HCT116 (cell line): ENCODE data around the gene OTULINL. TPM values are rescaled to one million over a fixed set of nuclear protein-coding genes. Genes with fewer than 3 reads are reported as not detected.

Experiments used
- ATAC-seq: fragments of 200-7000 bp; cut with Tn5 transposase; 2 replicates; pipeline ENCODE4 v1.9.1; 2020; ENCODE audit warnings: mild to moderate bottlenecking, moderate library complexity
- BruUV-seq: library from RNA; stranded (reverse); fragments of 400-500 nt; replicated peaks from 2 replicates; lab custom pipeline; 2021; lab: Mats Ljungman, UMichigan
- CTCF ChIA-PET: fragments of 300-600 bp; sonication (Branson Sonifier 250); formaldehyde crosslinking; loops from one replicate; lab custom pipeline; 2021; ENCODE audit warnings: antibody characterized with exemption; lab: Charles Lee
- POLR2A ChIA-PET: fragments of 300-600, 350-600 bp; sonication (Branson Sonifier 250); formaldehyde crosslinking; loops from one replicate; lab custom pipeline; 2021; ENCODE audit warnings: antibody characterized with exemption; lab: Charles Lee
- RAD21 ChIA-PET, 2 experiments: fragments of 300-600 bp; sonication (Branson Sonifier 250); formaldehyde crosslinking; loops; one replicate each; lab custom pipeline; 2023; ENCODE audit warnings: low total read pairs in 2 of 2; ENCODE audit not compliant: uncharacterized antibody in 2 of 2, unreplicated experiment in 2 of 2, low non-redundant PET in 1 of 2; lab: Charles Lee
- DNase-seq: peaks from one replicate; pipeline ENCODE4 v3.0.0-alpha.2; 2010; ENCODE audit warnings: low read depth, low spot score
- H2AFZ ChIP-seq: fragments of 200-600 bp; shearing (Covaris generic), sonication (generic); 2 replicates; pipeline ENCODE4 v1.6.1; 2017; ENCODE audit warnings: low read depth, mixed run types, mixed read lengths, antibody characterized with exemption, low read length; ENCODE audit not compliant: poor library complexity, severe bottlenecking
- H3K27ac ChIP-seq: 2 replicates; pipeline ENCODE4 v1.5.1; 2012; ENCODE audit warnings: low read depth, low read length
- H3K27me3 ChIP-seq: fragments of 200-600 bp; sonication (generic); 2 replicates; pipeline ENCODE4 v1.6.1; 2016; ENCODE audit warnings: mixed run types, low read length, mixed read lengths; ENCODE audit not compliant: insufficient read depth
- H3K36me3 ChIP-seq, 2 experiments: fragments of 200-500 bp in 1 of 2; fragments of 200-600 bp in 1 of 2; sonication (Bioruptor generic) in 1 of 2; sonication (generic) in 1 of 2; 2 replicates each; pipeline versions ENCODE4 v1.5.1 to v1.6.1; 2014 to 2016; ENCODE audit warnings: low read length in 2 of 2, inconsistent platforms in 1 of 2, mixed read lengths in 1 of 2, mixed run types in 1 of 2; ENCODE audit not compliant: insufficient read depth in 2 of 2, control insufficient read depth in 1 of 2
- H3K4me1 ChIP-seq, 2 experiments: fragments of 200-600 bp in 1 of 2; sonication (generic) in 1 of 2; 2 replicates each; pipeline versions ENCODE4 v1.5.1 to v1.6.1; 2012 to 2017; ENCODE audit warnings: low read length in 2 of 2, inconsistent platforms in 1 of 2, mild to moderate bottlenecking in 1 of 2, mixed read lengths in 1 of 2, mixed run types in 1 of 2, moderate library complexity in 1 of 2; ENCODE audit not compliant: insufficient read depth in 2 of 2, control insufficient read depth in 1 of 2
- H3K4me2 ChIP-seq: fragments of 200-600 bp; sonication (generic); 2 replicates; pipeline ENCODE4 v1.6.1; 2017; ENCODE audit warnings: mixed run types, low read length, mixed read lengths
- H3K4me3 ChIP-seq, 2 experiments: fragments of 200-600 bp in 1 of 2; sonication (generic) in 1 of 2; replicated peaks in 1 of 2; 2 replicates each; pipeline ENCODE4 v1.5.1; 2011 to 2016; ENCODE audit warnings: low read length in 2 of 2, control low read depth in 1 of 2, low read depth in 1 of 2, mild to moderate bottlenecking in 1 of 2, mixed read lengths in 1 of 2, mixed run types in 1 of 2
- H3K79me2 ChIP-seq: fragments of 200-600 bp; sonication (generic); 2 replicates; pipeline ENCODE4 v1.6.1; 2017; ENCODE audit warnings: mild to moderate bottlenecking, mixed run types, low read length, moderate library complexity, mixed read lengths; ENCODE audit not compliant: insufficient read depth
- H3K9ac ChIP-seq: fragments of 200-600 bp; sonication (generic); 2 replicates; pipeline ENCODE4 v1.6.1; 2016; ENCODE audit warnings: low read length, mixed read lengths
- H3K9me2 ChIP-seq: fragments of 200-600 bp; sonication (generic), shearing (Covaris generic); 2 replicates; pipeline ENCODE4 v1.6.1; 2017; ENCODE audit warnings: mixed run types, mild to moderate bottlenecking, moderate library complexity; ENCODE audit not compliant: insufficient read depth
- H3K9me3 ChIP-seq, 2 experiments: fragments of 200-500 bp in 1 of 2; fragments of 200-600 bp in 1 of 2; sonication (Bioruptor generic) in 1 of 2; sonication (generic) in 1 of 2; 2 replicates each; pipeline ENCODE4 v1.6.1; 2014 to 2017; ENCODE audit warnings: low read length in 2 of 2, mixed read lengths in 2 of 2, inconsistent platforms in 1 of 2, low read depth in 1 of 2, mild to moderate bottlenecking in 1 of 2, mixed run types in 1 of 2, moderate library complexity in 1 of 2; ENCODE audit not compliant: control insufficient read depth in 1 of 2, insufficient read depth in 1 of 2
- H4K20me1 ChIP-seq: fragments of 200-600 bp; sonication (generic), shearing (Covaris generic); 2 replicates; pipeline ENCODE4 v1.6.1; 2017; ENCODE audit warnings: mixed run types, mild to moderate bottlenecking, moderate library complexity; ENCODE audit not compliant: insufficient read depth
- ATF3 ChIP-seq: IDR thresholded peaks from 2 replicates; pipeline ENCODE4 v1.6.1; 2012
- CBX3 ChIP-seq: IDR thresholded peaks from 2 replicates; pipeline ENCODE4 v1.6.1; 2012; ENCODE audit warnings: low read depth
- ELF1 ChIP-seq: IDR thresholded peaks from 2 replicates; pipeline ENCODE4 v1.6.1; 2012; ENCODE audit warnings: low read depth, borderline replicate concordance
- EZH2 ChIP-seq: fragments of 200-600 bp; sonication (generic); IDR thresholded peaks from 2 replicates; pipeline ENCODE4 v1.6.1; 2017; ENCODE audit warnings: antibody characterized with exemption, mixed run types
- EZH2phosphoT487 ChIP-seq: fragments of 200-600 bp; IDR thresholded peaks from 2 replicates; pipeline ENCODE4 v1.6.1; 2018; ENCODE audit warnings: antibody characterized with exemption, borderline replicate concordance
- JUND ChIP-seq: IDR thresholded peaks from 2 replicates; pipeline ENCODE4 v1.6.1; 2012
- POLR2A ChIP-seq: IDR thresholded peaks from 2 replicates; pipeline ENCODE4 v1.7.0; 2011; ENCODE audit warnings: borderline replicate concordance; ENCODE audit not compliant: insufficient read depth, insufficient read length; ENCODE audit errors: extremely low read depth
- POLR2AphosphoS5 ChIP-seq: IDR thresholded peaks from 2 replicates; pipeline ENCODE4 v1.6.1; 2011; ENCODE audit warnings: mild to moderate bottlenecking, low read depth, low read length, moderate library complexity
- RAD21 ChIP-seq: IDR thresholded peaks from 2 replicates; pipeline ENCODE4 v1.6.1; 2012; ENCODE audit warnings: low read depth, mild to moderate bottlenecking
- SIN3A ChIP-seq: IDR thresholded peaks from 2 replicates; pipeline ENCODE4 v1.6.1; 2012; ENCODE audit warnings: low read depth
- SP1 ChIP-seq: IDR thresholded peaks from 2 replicates; pipeline ENCODE4 v1.6.1; 2012; ENCODE audit warnings: low read depth
- YY1 ChIP-seq: IDR thresholded peaks from 2 replicates; pipeline ENCODE4 v1.6.1; 2011; ENCODE audit warnings: low read length, low read depth, moderate library complexity, mild to moderate bottlenecking; ENCODE audit not compliant: insufficient replicate concordance; ENCODE audit errors: extremely low read depth
- ZFX ChIP-seq: fragments of 450-650 bp; IDR thresholded peaks from 2 replicates; pipeline ENCODE4 v1.6.1; 2017
- ZNF274 ChIP-seq: fragments of 200-500 bp; sonication (Bioruptor generic); IDR thresholded peaks from 2 replicates; pipeline ENCODE4 v1.6.1; 2014; ENCODE audit warnings: mild to moderate bottlenecking, low read depth, low read length, inconsistent platforms
- intact Hi-C: fragments of 100-400 bp; cut with micrococcal nuclease; formaldehyde crosslinking; loops from 2 replicates; pipeline ENCODE4 v1.10.0; 2022
- total RNA-seq: library from RNA; stranded (reverse); gene quantifications from one replicate; pipeline ENCODE4 v1.2.1, GENCODE V29; 2021; ENCODE audit not compliant: unreplicated experiment
- TF ChIP-seq, protein P1 (sequence below), 3 experiments: fragments of 200-600 bp in 1 of 3; sonication (generic) in 1 of 3; IDR thresholded peaks in 2 of 3; conservative IDR thresholded peaks in 1 of 3; 2 replicates each; pipeline ENCODE4 v1.5.1; 2012 to 2017; ENCODE audit warnings: low read depth in 2 of 3, low read length in 2 of 3, antibody characterized with exemption in 1 of 3, borderline replicate concordance in 1 of 3, control low read depth in 1 of 3, mild to moderate bottlenecking in 1 of 3, mixed read lengths in 1 of 3, mixed run types in 1 of 3, moderate library complexity in 1 of 3; ENCODE audit not compliant: insufficient read depth in 1 of 3
- TF ChIP-seq, protein P2 (sequence below): IDR thresholded peaks from 2 replicates; pipeline ENCODE4 v1.6.1; 2012

The OTULINL gene
- total RNA-seq, 1 experiment from 2014 or later, result 8.8 TPM

- H3K27me3 ChIP-seq, result no peaks in the 10 kb centered on the region
- H3K27ac ChIP-seq, result no peak overlapping the region
- ChIA-PET RAD21 (no interaction called here), POLR2A (no interaction called here), CTCF (no interaction called here)
- H3K36me3 ChIP-seq, result no peaks in the 10 kb centered on the region
- BruUV-seq, result no TSS peak
- H3K9ac ChIP-seq, result no peak overlapping the region
- H3K4me1 ChIP-seq, result no peaks in the 10 kb centered on the region
- intact Hi-C loops, result no loop called here
- H4K20me1 ChIP-seq, result no peaks in the 10 kb centered on the region
- no peaks in the 10 kb centered on the region for H3K79me2 ChIP-seq
- no peak overlapping the region for H3K4me2 ChIP-seq
- H3K4me3 ChIP-seq, result no peak overlapping the region
- no peaks in the 10 kb centered on the region for H3K9me2 ChIP-seq
- DNase-seq, result no peak
- no peak overlapping the region for H2AFZ ChIP-seq
- TF ChIP-seq, protein P1, sequence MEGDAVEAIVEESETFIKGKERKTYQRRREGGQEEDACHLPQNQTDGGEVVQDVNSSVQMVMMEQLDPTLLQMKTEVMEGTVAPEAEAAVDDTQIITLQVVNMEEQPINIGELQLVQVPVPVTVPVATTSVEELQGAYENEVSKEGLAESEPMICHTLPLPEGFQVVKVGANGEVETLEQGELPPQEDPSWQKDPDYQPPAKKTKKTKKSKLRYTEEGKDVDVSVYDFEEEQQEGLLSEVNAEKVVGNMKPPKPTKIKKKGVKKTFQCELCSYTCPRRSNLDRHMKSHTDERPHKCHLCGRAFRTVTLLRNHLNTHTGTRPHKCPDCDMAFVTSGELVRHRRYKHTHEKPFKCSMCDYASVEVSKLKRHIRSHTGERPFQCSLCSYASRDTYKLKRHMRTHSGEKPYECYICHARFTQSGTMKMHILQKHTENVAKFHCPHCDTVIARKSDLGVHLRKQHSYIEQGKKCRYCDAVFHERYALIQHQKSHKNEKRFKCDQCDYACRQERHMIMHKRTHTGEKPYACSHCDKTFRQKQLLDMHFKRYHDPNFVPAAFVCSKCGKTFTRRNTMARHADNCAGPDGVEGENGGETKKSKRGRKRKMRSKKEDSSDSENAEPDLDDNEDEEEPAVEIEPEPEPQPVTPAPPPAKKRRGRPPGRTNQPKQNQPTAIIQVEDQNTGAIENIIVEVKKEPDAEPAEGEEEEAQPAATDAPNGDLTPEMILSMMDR (IDR thresholded peaks at IDR 0.05 in 2 of 3, conservative IDR thresholded peaks at IDR 0.05 in 1 of 3; ENCODE audit: borderline replicate concordance in 1 of 3, insufficient read depth in 1 of 3, low read depth in 2 of 3, low read length in 2 of 3), result no peak
- TF ChIP-seq, protein P2, sequence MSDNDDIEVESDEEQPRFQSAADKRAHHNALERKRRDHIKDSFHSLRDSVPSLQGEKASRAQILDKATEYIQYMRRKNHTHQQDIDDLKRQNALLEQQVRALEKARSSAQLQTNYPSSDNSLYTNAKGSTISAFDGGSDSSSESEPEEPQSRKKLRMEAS, result no peak
- TF ChIP-seq RAD21 (no peak), SP1 (no peak), YY1 (no peak), SIN3A (no peak), ZNF274 (no peak), POLR2AphosphoS5 (no peak), EZH2phosphoT487 (no peak), CBX3 (no peak), POLR2A (no peak), JUND (no peak), EZH2 (no peak), ELF1 (no peak), ATF3 (no peak), ZFX (no peak)
- no peaks in the 10 kb centered on the region for H3K9me3 ChIP-seq
- no peak for ATAC-seq
These were observed 8.8 kb upstream of the OTULINL start for GRCh38 chr5:14572836-14573235.
